Esophagus mucosa (tissue), 1 donor: ENCODE results near the gene MRPL55. TPM values are rescaled to one million over a fixed set of nuclear protein-coding genes. Genes with fewer than 3 reads are reported as not detected.

Experiments used
- ATAC-seq: fragments of 200-7000 bp; cut with Tn5 transposase; one replicate; pipeline ENCODE4 v1.9.1; 2020
- total RNA-seq: library from RNA; stranded (reverse); gene quantifications from one replicate; pipeline ENCODE4 v1.2.4, GENCODE V29; 2023
- donor health status: DM: yes; HTN: yes; CAD: no.

The MRPL55 gene
- total RNA-seq, 1 donor from 2014 or later: 29.0 TPM

DNA sequence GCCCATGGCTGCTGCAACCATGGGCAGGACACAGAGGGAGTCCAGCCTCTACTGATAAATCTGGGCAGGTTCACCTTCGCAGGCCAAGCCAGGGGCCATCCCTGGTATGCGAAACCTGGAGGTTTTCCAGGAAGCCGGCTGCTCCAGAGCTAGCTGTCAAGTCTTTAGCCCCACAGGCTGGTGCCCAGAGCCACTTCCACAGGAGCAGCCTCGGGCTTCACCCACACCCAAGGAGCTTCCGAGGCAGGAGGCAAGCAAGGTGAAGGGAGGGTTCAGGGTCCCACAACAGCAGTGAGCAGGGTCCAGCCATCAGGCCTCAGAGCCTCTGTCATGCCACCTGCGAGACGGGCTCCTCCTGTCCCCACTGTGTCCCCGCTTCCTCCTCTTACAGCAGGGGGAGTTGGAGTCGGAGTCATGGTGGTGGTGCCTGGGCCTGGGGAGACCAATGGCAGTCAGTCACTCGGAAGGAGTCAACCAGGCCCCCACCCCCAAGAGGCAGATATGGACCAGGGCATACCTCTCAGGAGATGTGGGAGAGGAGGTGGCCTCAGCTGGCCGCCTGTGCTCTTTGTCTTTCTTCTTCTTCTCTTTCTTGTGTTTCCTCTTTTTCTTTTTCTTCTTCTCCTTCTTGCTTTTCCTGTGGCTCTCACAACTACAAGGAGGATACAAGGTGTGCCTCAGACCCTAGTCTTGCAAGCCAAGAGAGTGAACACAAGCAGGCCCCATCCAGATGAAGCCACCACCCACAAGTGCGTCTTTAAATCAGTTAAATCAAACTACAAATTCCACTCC lies 8.1 kb downstream of the MRPL55 start:
- no peak for ATAC-seq

DNA sequence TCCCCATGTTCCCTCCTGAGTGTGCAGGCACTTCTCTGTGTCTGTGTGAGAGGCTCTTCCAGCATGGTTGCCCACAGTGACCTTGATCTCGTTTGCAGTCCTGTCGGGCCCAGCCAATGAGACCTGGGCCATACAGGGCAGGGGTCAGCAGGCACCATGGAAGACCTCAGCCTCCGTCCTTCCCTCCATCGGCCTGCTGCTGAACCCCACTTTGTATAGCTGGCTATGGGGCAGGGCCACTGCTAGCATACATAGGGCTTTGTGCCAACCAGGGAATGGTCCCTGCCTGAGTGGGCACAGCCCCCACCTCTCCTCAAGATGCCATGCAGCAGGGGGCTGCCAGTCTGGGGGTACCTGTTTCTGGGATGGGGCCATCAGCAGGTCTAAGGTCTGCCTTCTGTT lies 9.8 kb downstream of the MRPL55 start:
- no peak for ATAC-seq

DNA sequence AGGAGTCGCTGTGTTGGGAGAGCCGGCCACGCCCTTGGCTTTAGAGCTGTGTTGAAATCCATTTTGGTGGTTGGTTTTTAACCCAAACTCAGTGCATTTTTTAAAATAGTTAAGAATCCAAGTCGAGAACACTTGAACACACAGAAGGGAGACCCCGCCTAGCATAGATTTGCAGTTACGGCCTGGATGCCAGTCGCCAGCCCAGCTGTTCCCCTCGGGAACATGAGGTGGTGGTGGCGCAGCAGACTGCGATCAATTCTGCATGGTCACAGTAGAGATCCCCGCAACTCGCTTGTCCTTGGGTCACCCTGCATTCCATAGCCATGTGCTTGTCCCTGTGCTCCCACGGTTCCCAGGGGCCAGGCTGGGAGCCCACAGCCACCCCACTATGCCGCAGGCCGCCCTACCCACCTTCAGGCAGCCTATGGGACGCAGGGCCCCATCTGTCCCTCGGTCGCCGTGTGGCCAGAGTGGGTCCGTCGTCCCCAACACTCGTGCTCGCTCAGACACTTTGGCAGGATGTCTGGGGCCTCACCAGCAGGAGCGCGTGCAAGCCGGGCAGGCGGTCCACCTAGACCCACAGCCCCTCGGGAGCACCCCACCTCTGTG lies 10.7 kb downstream of the MRPL55 start:
- ATAC-seq: no peak

DNA sequence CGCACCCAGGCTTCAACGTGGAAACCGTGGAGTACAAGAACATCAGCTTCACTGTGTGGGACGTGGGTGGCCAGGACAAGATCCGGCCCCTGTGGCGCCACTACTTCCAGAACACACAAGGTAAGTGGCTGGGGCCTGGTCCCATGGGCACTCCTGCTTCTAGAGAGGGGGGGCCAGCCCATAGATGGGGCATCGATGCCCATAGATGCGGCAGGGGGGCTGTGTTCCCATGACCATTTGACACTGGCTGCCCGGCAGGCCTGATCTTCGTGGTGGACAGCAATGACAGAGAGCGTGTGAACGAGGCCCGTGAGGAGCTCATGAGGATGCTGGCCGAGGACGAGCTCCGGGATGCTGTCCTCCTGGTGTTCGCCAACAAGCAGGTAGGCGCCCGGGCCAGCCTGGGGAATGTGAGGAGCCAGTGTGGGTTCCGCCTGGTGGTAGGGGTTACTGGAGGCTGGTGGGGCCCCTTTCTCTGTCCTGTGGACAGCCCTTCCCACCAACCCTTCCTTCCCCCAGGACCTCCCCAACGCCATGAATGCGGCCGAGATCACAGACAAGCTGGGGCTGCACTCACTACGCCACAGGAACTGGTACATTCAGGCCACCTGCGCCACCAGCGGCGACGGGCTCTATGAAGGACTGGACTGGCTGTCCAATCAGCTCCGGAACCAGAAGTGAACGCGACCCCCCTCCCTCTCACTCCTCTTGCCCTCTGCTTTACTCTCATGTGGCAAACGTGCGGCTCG lies 11.6 kb downstream of the MRPL55 start:
- no peak for ATAC-seq

DNA sequence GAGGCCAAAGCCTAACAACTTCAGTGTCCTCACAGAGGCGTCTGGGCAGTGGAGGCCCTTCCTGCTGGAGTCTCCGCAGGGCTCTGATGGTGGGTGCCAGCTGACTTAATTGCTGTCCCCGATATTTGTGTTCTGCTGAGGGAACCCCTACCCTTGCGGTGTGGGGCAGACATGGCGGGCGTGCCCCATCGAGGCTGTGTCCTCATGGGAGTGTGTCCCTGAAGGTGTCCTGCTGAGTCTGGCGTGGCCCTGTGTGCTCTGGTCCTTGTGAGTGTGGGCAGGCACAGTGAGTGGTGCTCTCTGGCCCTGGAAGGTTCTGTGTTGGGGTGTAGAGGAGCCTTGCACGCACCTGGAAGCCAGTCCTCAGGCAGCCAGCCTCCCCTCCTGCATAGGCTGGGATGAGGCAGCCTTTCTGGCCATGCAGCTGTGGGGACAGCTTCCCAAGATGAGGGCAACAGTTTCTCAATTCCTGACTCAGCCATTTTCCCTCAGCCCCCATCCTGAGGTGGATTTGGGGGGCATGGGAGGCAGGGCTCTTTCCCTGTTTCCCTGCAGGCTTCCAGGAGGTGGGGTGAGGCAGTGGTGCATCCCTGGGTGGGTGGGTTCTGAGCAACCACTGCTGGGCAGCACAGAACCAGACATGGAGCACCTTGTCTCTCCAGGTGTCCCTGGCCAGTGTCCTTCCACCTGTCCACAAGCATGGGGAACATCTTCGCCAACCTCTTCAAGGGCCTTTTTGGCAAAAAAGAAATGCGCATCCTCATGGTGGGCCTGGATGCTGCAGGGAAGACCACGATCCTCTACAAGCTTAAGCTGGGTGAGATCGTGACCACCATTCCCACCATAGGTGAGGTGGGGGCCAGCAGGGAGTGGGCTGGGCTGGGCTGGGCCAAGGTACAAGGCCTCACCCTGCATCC lies 12.4 kb downstream of the MRPL55 start:
- ATAC-seq: no peak

DNA sequence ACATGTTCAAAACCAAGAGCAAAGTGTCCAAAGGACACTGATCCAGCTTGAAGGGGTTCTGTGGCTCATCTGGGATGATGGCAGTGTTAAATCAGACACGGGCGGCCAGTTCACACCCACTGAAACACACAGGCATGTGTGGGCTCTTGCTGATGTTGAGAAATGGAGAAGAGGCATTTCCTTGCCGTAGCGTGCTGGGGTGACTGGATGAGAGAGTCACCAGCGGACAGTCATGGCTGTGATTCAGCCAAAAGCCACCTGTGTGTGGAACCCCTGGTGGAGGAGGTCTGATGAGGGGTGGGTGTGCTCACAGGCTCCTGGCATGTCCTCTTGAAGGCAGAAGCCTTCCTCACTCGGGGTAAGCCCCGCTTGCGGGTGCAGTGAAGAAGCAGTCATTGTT lies 13.2 kb downstream of the MRPL55 start:
- ATAC-seq: no peak

DNA sequence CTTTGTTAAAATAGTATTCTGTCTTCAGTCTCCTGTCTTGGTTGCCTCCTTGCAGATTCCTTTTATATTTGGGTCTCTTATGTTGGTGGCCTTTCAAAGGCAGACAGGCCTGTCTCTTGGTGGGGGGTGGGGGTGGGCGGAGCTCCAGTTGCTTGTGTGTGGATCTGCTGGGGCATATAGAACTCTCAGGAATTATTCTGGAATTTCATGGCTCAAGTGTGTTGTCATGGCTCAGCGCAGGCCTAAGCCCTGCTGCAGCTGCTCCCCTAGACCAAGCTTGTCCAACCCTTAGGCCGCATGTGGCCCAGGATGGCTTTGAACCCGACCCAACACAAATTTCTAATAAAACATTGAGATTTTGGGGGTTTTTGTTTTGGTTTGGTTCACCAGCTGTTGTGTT lies 13.9 kb downstream of the MRPL55 start:
- ATAC-seq: no peak

DNA sequence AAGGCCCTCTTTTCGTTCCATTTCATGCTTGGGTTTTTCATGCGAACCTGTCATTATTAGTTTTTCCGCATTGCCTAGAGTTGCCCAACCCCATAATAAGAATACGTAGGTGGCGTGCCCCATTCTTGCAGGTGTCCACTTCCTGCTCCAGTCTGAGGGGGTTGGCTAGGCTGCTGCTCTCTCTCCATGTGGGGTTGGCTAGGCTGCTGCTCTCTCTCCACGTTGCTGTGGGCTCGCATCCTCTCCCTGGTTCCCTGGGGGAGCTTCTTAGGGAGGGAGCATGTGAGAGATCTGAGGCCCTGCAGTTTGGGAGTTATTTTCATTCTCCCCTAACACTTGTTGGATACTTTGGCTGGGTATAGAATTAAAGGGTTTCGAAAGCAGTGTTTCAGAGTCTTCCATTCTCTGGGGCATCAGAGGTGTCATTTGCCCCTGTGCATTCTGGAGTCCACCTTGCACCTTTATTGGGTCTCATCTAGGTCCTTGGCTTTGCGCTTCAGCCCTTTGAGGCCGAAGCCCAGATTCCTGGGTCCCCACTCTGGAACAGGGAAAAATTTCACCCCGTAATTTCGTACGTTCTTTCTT lies 14.6 kb downstream of the MRPL55 start:
- no peak for ATAC-seq

DNA sequence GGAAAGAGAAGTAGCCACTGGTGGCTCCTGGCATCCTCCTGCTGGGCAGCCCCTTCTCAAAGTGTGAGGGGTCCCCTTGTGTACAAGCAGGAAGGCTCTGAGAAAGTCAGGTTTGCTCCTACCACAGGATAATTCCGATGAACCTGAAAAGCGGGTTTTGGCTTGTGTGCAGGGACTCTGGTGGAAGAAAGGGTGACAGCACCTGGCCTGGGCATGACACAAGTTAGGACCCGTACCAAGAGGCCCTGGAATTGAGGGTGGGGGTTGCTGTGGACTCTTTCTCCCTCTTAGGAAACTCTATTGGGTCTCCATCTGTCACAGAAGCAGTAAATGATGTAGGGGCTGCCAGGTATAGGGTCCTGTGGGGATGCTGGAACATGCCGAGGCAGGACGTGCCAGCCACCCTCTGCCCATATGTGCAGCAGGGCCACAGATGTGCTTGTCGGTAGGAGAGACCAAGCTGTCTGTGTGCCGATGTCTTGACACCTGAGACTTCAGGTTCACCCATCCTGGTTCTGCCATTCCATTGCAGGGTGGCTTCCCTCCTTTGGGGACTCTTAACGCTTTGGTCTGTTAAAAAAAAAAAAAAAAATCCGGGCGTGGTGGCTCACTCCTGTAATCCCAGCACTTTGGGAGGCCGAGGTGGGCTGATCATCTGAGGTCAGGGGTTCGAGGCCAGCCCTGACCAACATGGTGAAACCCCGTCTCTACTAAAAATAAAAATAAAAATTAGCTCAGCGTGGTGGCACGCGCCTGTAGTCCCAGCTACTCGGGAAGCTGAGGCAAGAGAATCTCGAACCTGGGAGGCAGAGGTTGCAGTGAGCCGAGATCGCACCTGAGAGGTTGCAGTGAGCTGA lies 15.8 kb downstream of the MRPL55 start:
- peak; percentile 40 for ATAC-seq

DNA sequence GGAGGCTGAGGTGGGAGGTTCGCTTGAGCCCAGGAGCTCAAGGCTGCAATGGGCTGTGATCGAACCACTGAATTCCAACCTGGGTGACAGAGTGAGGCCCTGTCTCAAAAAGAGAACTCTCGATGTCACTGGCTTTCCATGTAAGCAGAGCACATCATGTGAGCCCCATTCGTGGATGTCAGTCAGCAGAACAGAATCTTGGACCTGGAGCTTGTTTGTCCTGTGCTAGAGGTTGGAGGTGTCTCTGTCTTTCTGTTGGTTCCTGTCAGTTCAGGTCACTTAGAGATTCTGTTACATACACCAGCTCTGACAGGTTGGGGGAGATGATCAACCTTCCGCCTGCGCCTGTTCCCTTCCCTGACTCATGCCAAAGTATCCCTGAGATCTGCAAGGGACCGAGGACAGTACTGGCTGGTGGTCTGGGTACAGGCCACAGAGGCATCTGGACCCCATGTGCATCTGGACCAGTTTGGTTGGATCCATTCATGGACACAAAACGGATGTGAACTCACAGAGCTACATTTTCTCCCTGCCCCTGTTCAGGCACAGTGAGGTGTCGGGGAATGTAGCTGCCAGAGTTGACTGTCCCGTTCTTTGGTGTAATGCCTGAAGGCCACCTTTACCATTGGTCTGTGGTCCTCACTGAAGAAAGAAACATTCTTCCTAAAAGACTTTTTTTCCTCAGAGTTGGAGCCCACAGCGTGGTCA lies 16.6 kb downstream of the MRPL55 start:
- peak; percentile 19 for ATAC-seq

DNA sequence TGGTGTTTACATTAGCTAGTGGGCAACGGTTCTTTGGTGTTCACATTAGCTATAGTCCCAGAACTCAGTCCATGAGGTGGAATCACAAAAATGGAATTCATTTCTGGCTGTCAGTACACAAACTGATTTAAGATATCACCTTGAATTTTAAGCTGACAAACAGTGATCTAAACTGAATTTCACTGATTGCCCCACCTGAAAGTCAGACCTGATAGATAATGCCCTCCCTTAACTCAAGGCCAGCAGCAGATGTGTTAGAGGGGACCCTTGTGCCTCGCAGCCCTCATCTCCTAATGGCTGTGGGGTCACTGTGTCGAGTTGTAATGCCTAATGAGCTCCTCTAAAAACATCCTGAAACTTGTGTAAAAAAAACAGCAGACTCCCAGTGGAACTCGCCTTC lies 18.0 kb downstream of the MRPL55 start:
- ATAC-seq: no peak

DNA sequence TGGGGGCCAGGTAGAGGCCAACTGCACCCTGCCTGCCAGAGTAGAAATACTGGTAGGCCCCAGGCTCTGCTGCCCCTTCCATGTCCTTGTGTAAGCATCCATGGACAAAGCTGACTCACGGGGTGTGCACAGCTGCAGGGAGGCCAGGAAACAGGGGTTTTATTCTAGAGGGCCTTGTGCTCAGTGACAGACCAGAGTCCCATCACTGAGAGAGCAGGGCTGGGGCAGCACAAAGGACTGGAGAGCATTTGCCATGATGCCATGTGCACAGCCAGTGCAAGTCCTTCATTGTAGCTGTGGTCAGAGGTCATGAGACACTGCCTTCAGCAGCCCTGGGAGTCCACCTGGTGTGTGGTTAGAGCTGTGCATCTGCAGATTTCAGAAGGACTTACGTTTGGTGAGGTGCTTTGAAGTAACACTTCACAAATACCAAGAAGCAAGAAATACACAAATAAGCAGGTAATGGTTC lies 18.5 kb downstream of the MRPL55 start:
- peak; percentile 33 for ATAC-seq

DNA sequence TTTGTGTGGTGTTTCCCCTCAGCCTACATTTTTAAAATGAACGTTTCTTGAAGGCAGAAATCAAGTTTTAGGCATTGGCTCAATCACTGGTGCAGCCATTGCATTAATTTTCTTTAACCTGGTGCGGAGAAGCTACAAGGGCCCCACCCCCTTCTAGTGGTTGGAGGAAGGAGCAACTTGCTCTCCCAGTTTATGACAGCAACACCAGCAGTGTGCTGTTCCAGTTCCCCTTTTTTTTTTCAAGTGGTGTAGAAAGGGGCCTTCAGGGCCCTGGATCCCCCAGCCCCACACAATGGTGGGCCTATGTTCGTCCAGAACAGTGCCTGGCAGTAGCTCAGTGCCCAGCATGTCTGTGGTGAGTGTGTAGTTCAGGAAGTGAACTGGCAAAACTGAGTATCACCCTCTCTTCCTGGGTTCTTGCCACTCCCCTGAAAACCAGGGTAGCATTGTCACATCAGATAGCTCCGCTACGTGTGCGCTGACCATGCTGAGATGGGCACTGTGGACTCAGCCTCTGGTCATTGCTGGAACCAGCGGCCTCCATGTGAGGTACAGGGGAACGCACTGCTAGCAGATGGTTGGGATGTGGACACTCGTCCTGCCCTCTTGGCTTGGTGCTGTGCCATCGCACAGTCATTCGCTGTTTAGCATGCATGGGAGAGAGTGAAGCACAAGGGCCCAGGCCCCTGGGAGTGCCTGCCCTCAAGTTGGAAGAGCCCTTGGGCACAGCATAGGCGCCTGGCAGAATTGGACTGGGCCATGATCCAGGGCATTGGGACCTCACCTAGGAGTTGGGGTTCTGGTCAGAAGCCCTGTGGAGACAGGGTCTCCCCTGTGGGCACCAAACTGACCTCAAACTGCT lies 19.3 kb downstream of the MRPL55 start:
- peak; percentile 25 for ATAC-seq

DNA sequence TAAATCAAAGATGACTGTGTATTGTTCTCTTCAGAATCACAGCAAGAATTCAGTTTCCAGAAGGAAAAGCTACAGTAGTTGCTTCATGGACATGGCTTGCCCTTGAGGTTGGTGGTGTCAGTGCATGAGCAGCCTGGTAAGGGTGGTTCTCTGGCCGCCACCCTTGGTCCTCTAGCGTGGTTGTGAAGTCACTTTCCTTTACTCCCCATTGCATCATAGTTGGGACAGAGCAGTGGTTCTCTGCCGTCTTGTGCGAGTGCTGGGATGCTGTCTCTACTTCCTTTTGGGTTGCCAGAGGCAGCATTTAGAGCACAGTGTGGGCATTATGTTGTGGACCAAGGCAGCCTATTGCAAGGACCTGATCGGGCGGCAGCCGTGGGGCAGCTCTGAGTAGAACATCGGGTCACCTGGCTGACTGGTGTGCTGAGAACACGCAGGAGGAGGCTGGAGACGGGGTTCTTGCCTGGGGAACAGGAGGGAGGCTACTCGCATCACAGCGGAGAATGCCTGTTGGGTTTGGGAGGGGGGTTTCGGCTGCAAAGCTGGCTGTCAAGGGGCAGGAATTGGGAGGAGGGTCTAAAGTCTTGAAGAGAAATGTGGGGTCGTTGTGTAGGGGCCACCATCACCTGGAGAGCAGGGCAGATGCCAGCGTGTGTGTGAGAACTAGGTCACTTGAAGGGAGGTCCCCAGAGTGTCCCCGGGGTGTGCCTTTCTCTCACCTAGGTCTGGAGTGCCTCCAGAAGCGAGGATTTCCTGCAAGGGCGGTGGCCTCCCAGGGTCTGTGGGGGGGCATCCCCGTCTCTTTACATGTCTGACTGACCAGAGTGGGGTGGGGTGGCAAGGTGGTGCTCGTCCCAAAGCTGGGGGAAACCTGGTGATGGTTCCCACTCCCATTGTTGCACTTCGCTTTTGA lies 20.3 kb downstream of the MRPL55 start:
- ATAC-seq: peak; percentile 51

DNA sequence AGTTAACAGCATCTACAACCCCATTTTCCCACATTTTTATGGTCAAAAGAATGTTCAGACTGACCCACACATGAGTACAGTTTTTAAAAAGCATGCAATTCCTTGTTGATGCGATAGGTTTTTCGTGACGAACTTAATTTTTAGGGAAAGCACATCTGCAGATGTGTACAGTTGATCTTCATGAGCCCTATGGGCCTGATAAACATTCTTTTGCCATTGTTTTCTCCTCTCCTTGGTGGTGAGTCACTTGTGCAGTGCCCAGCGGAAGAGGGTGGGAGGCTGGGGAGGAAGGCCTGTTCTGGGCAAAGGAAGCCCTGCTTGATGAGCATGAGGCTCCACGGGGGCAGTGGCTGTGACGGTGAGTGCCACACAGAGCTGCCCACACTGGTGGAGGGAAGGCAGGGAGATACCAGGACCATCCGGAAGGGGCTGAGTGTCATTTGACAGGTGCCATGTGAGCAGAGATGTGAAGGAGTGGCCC lies 21.3 kb downstream of the MRPL55 start:
- ATAC-seq: peak; percentile 50

DNA sequence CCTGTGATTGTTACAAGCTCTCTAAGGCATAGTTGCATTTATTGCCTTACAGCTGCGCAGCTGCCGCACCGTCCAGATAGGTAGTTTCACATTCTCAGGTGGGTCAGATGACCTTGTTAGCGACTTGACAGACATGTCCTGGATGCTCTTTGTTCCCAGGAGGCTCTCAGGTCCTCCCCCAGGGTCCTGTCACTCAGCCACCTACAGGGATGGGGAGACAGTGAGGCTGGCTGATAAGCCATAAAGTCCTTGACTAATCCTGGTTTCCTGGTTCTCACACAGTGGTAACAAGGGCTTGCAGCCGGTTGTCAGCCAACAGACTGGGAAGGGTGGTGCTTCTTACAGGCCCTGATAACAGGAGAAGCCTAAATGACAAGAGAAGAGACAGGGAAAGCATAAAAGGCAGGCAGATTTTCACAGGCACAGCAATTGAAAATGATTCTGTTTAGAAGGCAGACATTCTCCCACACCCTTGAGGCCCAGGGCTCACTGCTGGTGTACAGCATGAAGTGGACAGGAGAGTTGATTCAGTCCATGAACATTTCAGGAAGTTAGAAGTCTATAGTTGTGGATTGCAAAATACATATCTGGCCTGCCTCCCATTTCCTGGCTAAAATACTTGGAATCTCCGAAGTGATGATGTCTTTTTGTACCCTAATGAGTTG lies 23.7 kb downstream of the MRPL55 start:
- no peak for ATAC-seq

DNA sequence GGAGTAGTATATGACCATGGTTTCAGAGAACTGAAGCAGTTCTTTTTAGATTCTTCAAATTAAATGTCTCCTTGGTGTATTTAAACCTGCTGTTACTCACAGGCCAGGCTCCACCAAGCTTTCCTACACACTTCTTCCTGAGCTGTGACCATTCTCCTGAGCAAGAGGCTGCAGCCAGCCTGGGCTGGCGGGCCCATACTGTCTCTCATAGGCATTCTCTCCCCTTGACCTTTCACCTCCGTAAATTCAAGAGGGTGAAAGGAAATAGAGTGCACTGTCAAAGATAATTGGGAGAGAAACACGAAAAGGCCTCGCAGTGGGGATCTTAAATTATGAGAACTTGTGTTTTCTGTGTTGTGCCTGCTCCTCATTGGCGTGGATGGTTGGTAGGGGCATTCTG lies 24.3 kb downstream of the MRPL55 start:
- ATAC-seq: no peak

DNA sequence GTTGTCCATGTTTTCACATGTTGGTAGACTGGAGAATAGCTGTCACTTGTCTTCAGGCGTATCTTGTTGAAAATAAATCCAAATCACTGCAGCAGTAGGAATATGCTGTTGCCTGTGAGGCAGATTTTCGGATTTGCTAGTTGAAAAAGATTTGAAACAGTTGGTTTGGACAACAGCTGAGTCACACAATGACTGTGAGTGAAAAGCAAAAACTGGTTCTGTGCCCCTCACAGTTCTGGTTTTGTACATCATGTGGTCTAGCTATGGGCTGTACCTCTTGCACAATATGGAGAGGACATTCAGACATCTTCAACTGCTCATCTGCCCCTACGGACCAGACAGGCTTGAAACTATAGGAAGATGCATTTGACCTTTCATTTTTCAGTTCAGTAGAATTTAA lies 24.8 kb downstream of the MRPL55 start:
- peak; percentile 20 for ATAC-seq
